ENCODE data around the gene CITED1.

The CITED1 gene

DNA sequence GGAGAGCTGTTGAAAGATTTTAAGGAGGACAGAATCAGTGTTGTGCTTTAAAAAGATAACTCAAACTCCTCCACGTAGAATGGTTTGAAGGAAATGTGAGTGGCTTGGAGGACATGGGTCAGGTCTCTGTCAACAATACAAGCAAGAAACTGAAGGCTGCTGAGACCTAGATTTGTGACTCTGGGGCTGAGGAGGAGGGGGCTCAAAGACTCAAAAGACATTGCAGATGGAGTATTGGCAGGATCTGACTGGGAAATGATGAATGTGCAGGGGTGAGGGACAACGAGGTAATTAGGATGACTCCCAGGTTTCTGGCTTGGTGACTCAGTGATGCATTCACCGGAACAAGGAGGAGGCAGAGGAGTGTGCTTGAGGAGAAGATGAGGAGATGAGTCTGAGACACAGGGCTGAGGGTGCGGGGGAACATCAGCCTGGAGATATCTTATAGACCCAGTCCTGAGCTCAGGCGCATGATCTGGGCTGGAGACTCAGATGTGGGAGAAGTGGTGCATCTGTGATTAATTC, 25.3 kb downstream of the CITED1 start:
- Histone ChIP-seq H3K4me3 (ENCODE audit: low read length, poor library complexity, severe bottlenecking) (no peak overlapping the region), H3K36me3 (ENCODE audit: insufficient read depth, low read length) (0 out of 2 replicates have a peak, but pooled peaks cover 2% of the 10 kb centered on the region), H3K4me1 (ENCODE audit: insufficient read depth, low read length, poor library complexity, severe bottlenecking) (peaks cover 3% of the 10 kb centered on the region), H3K9ac (ENCODE audit: low read depth, low read length, poor library complexity, severe bottlenecking) (no peak overlapping the region), H3K4me2 (ENCODE audit: low read depth, low read length, poor library complexity, severe bottlenecking) (no peak overlapping the region), H4K20me1 (ENCODE audit: insufficient read depth, low read length, poor library complexity, severe bottlenecking) (peaks cover 10% of the 10 kb centered on the region), H3F3A (ENCODE audit: low read depth) (no peaks in the 10 kb centered on the region), H3K79me2 (ENCODE audit: insufficient read depth, low read length) (peaks cover 18% of the 10 kb centered on the region), H3K27me3 (ENCODE audit: insufficient read depth, low read length, poor library complexity, severe bottlenecking) (peaks cover 7% of the 10 kb centered on the region), H2AFZ (ENCODE audit: low read length) (no peak overlapping the region), H3K9me3 (ENCODE audit: insufficient read depth, low read depth, low read length) (no peaks in the 10 kb centered on the region), H3K9me2 (replicated peaks; ENCODE audit: low read depth, low read length) (no peaks in the 10 kb centered on the region)
- TF ChIP-seq, protein P1, sequence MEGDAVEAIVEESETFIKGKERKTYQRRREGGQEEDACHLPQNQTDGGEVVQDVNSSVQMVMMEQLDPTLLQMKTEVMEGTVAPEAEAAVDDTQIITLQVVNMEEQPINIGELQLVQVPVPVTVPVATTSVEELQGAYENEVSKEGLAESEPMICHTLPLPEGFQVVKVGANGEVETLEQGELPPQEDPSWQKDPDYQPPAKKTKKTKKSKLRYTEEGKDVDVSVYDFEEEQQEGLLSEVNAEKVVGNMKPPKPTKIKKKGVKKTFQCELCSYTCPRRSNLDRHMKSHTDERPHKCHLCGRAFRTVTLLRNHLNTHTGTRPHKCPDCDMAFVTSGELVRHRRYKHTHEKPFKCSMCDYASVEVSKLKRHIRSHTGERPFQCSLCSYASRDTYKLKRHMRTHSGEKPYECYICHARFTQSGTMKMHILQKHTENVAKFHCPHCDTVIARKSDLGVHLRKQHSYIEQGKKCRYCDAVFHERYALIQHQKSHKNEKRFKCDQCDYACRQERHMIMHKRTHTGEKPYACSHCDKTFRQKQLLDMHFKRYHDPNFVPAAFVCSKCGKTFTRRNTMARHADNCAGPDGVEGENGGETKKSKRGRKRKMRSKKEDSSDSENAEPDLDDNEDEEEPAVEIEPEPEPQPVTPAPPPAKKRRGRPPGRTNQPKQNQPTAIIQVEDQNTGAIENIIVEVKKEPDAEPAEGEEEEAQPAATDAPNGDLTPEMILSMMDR (conservative IDR thresholded peaks at IDR 0.05; ENCODE audit: low read length): no peak
- TF ChIP-seq EZH2phosphoT487 (IDR thresholded peaks at IDR 0.05; ENCODE audit: borderline replicate concordance): no peak

DNA sequence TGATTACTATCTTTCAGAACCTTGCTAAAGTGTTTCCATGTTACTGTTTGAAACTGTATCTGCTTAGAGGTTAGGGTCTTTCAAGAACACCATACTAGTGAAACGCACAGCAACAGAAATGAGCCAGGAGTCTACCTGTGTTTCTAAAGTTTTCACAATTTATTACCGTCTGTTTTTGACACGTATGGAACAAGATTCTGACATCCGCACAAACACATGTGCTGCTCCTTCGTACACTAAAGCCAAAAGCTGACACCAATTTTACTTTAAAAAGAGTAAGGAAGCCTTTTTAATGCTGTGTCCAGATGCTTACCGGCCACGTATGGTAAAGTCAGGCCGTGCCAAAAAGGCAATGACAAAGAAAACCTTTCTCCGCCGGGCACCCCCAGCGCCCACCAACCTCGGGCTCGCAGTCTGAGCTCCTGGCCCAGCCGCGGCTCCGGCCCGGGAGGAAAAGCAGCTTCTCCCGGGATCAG, 29.2 kb downstream of the CITED1 start:
- Histone ChIP-seq H3K4me2 (ENCODE audit: low read depth, low read length, poor library complexity, severe bottlenecking) (peak overlapping the region; percentile 96), H3K9me3 (ENCODE audit: insufficient read depth, low read depth, low read length) (no peaks in the 10 kb centered on the region), H3K9me2 (replicated peaks; ENCODE audit: low read depth, low read length) (no peaks in the 10 kb centered on the region), H3K9ac (ENCODE audit: low read depth, low read length, poor library complexity, severe bottlenecking) (peak overlapping the region; percentile 99), H4K20me1 (ENCODE audit: insufficient read depth, low read length, poor library complexity, severe bottlenecking) (peaks cover 49% of the 10 kb centered on the region), H3K4me3 (ENCODE audit: low read length, poor library complexity, severe bottlenecking) (peak overlapping the region; percentile 98), H3K4me1 (ENCODE audit: insufficient read depth, low read length, poor library complexity, severe bottlenecking) (peaks cover 22% of the 10 kb centered on the region), H3F3A (ENCODE audit: low read depth) (no peaks in the 10 kb centered on the region; the same call in 1 of the 2 replicates), H2AFZ (ENCODE audit: low read length) (no peak overlapping the region; the same call in 1 of the 2 replicates), H3K36me3 (ENCODE audit: insufficient read depth, low read length) (peaks cover 41% of the 10 kb centered on the region; the same call in 1 of the 2 replicates), H3K27me3 (ENCODE audit: insufficient read depth, low read length, poor library complexity, severe bottlenecking) (peaks cover 7% of the 10 kb centered on the region), H3K79me2 (ENCODE audit: insufficient read depth, low read length) (peaks cover 56% of the 10 kb centered on the region)
- TF ChIP-seq, protein P1 (conservative IDR thresholded peaks at IDR 0.05; ENCODE audit: low read length): no peak
- no peak for TF ChIP-seq EZH2phosphoT487 (IDR thresholded peaks at IDR 0.05; ENCODE audit: borderline replicate concordance)

DNA sequence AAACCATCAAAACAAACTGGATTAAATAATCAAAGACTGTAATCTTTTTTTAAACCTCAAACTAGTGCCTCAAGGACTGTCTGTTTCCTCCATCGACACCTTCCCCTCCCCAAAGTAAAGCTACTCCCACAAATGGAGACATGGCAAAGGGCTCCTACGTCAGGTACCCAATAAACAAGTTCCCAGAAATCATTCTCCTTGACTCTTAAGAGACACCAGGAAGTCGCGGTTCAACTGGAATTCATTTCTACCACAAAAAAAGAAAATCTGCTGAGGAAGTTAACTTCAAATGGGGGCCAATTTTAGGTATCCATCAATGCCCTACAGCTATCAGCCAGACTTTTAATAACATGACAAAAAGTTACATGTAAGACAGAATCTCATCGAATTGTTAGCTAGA, 31.2 kb downstream of the CITED1 start:
- peak overlapping the region; percentile 98 for H3K4me3 ChIP-seq (ENCODE audit: low read length, poor library complexity, severe bottlenecking)
- H3K9me2 ChIP-seq (replicated peaks; ENCODE audit: low read depth, low read length): no peaks in the 10 kb centered on the region
- peak overlapping the region; percentile 96 for H3K4me2 ChIP-seq (ENCODE audit: low read depth, low read length, poor library complexity, severe bottlenecking)
- peaks cover 27% of the 10 kb centered on the region for H3K4me1 ChIP-seq (ENCODE audit: insufficient read depth, low read length, poor library complexity, severe bottlenecking)
- peaks cover 62% of the 10 kb centered on the region for H4K20me1 ChIP-seq (ENCODE audit: insufficient read depth, low read length, poor library complexity, severe bottlenecking)
- H2AFZ ChIP-seq (ENCODE audit: low read length): no peak overlapping the region
- peaks cover 64% of the 10 kb centered on the region for H3K79me2 ChIP-seq (ENCODE audit: insufficient read depth, low read length)
- H3K9ac ChIP-seq (ENCODE audit: low read depth, low read length, poor library complexity, severe bottlenecking): peak overlapping the region; percentile 99
- H3K36me3 ChIP-seq (ENCODE audit: insufficient read depth, low read length): peaks cover 47% of the 10 kb centered on the region; the same call in 1 of the 2 replicates
- TF ChIP-seq, protein P1 (conservative IDR thresholded peaks at IDR 0.05; ENCODE audit: low read length): no peak
- no peak for TF ChIP-seq EZH2phosphoT487 (IDR thresholded peaks at IDR 0.05; ENCODE audit: borderline replicate concordance)
- H3K9me3 ChIP-seq (ENCODE audit: insufficient read depth, low read depth, low read length): no peaks in the 10 kb centered on the region
- H3F3A ChIP-seq (ENCODE audit: low read depth): no peaks in the 10 kb centered on the region; the same call in 1 of the 2 replicates
- H3K27me3 ChIP-seq (ENCODE audit: insufficient read depth, low read length, poor library complexity, severe bottlenecking): peaks cover 7% of the 10 kb centered on the region

Measured in Loucy (cell line).